ENCODE data around the gene PWWP2B.

Gene PWWP2B

GRCh38 chr10:132356621-132357195 lies 40.3 kb upstream of the PWWP2B start:
- no peak for TF ChIP-seq CTCF (IDR thresholded peaks at IDR 0.05; ENCODE audit: control insufficient read depth, insufficient read depth, low read depth, low read length, missing control alignments)
- H3K4me3 ChIP-seq (ENCODE audit: control insufficient read depth, low read depth, low read length): no peak overlapping the region
- no peak for DNase-seq (ENCODE audit: low read depth)

- no peak for DNase-seq (ENCODE audit: low read depth)
- no peak overlapping the region for H3K4me3 ChIP-seq (ENCODE audit: control insufficient read depth, low read depth, low read length)
- TF ChIP-seq CTCF (IDR thresholded peaks at IDR 0.05; ENCODE audit: control insufficient read depth, insufficient read depth, low read depth, low read length, missing control alignments): no peak
These were observed 39.5 kb upstream of the PWWP2B start for GRCh38 chr10:132357286-132358058.

GRCh38 chr10:132359305-132360040 lies 37.5 kb upstream of the PWWP2B start:
- no peak overlapping the region for H3K4me3 ChIP-seq (ENCODE audit: control insufficient read depth, low read depth, low read length)
- DNase-seq (ENCODE audit: low read depth): no peak
- TF ChIP-seq CTCF (IDR thresholded peaks at IDR 0.05; ENCODE audit: control insufficient read depth, insufficient read depth, low read depth, low read length, missing control alignments): peak; percentile 10

- peak; percentile 64 for TF ChIP-seq CTCF (IDR thresholded peaks at IDR 0.05; ENCODE audit: control insufficient read depth, insufficient read depth, low read depth, low read length, missing control alignments)
- H3K4me3 ChIP-seq (ENCODE audit: control insufficient read depth, low read depth, low read length): no peak overlapping the region
- no peak for DNase-seq (ENCODE audit: low read depth)
These were observed 36.1 kb upstream of the PWWP2B start for GRCh38 chr10:132360766-132361447.

GRCh38 chr10:132361581-132362101 lies 35.4 kb upstream of the PWWP2B start:
- no peak for TF ChIP-seq CTCF (IDR thresholded peaks at IDR 0.05; ENCODE audit: control insufficient read depth, insufficient read depth, low read depth, low read length, missing control alignments)
- no peak for DNase-seq (ENCODE audit: low read depth)
- no peak overlapping the region for H3K4me3 ChIP-seq (ENCODE audit: control insufficient read depth, low read depth, low read length)

GRCh38 chr10:132362151-132362611 lies 34.8 kb upstream of the PWWP2B start:
- no peak for DNase-seq (ENCODE audit: low read depth)
- no peak for TF ChIP-seq CTCF (IDR thresholded peaks at IDR 0.05; ENCODE audit: control insufficient read depth, insufficient read depth, low read depth, low read length, missing control alignments)
- H3K4me3 ChIP-seq (ENCODE audit: control insufficient read depth, low read depth, low read length): no peak overlapping the region
